Adrenal gland (tissue), 5 donors: Measurements from ENCODE around the gene OPCML.

Experiments
- CTCF ChIP-seq, 6 experiments: fragments of 450-650 bp in 4 of 6; fragments of 200-600 bp in 2 of 6; sonication (generic) in 1 of 6; IDR thresholded peaks; 1 replicate in 5 of 6; 2 replicates in 1 of 6; pipeline versions ENCODE4 v1.5.1 to v1.8.0; 2016 to 2021; ENCODE audit warnings: antibody characterized with exemption in 6 of 6, mild to moderate bottlenecking in 2 of 6, moderate library complexity in 1 of 6
- POLR2A ChIP-seq, 2 donors: fragments of 450-650 bp; IDR thresholded peaks; one replicate each; pipeline ENCODE4 v1.6.1; 2017; ENCODE audit warnings: antibody characterized with exemption in 2 of 2, mild to moderate bottlenecking in 2 of 2, moderate library complexity in 1 of 2
- donor health status: DM: no; HTN: no; CAD: no.

- TF ChIP-seq POLR2A (IDR thresholded peaks at IDR 0.05) (no peak), CTCF (IDR thresholded peaks at IDR 0.05) (no peak)
These were observed 269.0 kb downstream of the OPCML start for GRCh38 chr11:133263332-133263731.
